HG03039 (cell line): ENCODE measurements around the gene TMEM69.
"Not testable (repeated sequence)": the region's sequence is repeated elsewhere in the genome, so short reads cannot be mapped to it uniquely, and the experiment has no call there.

Experiments used
- ATAC-seq: cut with Tn5 transposase; IDR thresholded peaks from one replicate; pipeline ENCODE4 v1.9.1; 2021; ENCODE audit warnings: mild to moderate bottlenecking, moderate library complexity; ENCODE audit not compliant: unreplicated experiment

TMEM69 gene, protein sequence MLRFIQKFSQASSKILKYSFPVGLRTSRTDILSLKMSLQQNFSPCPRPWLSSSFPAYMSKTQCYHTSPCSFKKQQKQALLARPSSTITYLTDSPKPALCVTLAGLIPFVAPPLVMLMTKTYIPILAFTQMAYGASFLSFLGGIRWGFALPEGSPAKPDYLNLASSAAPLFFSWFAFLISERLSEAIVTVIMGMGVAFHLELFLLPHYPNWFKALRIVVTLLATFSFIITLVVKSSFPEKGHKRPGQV

DNA sequence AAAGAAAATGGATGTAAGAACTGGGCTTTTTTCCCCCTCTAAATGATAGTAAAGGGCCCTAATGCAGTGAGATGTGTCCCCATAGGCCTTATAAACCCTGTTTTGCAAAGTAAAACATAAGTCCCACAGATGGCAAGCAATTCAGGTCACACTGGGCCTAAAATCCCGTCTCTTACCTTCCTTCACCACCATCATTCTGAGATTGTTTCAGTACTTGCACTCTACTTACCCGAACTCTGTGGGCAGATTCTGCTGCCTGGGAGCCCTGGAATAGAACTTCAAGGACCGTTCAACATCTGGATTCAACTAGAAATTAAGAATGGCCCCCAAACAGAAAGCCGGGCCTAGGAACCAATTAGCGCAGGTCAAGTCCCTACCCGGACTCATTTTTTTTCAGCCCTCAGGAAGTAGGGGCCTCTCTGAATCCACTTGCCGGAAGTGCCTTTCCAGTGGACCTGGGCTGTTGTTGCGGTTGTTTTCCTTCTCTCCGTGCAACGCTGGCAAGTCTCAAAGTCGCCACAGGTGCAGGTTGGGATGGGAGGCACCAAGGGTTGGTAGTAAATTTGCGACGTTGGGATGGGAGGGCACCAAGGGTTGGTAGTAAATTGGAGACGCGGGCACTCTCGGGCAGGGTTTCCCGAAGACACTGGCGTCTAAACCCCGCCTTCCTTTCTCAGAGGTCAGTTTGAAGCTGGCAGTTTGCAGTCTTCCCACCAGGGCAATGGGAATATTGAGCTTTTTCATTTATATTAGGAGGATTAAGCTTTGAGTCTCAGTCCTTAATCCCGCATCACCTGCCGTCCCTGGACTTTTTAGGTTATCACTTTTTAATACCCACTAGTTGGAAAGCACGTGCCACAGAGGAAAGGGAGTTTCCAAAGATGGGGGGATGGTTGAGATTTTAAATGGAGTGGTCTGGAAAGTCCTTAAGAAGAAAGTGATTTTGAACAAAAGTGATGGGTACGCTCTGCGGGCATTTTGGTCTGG, at the start of gene TMEM69:
TMEM69 (plus strand) TSS at position 428 of the 987 bp plus-strand sequence. CDS start 2,888 bp downstream, outside the sequence.
- ATAC-seq, result no peak

DNA sequence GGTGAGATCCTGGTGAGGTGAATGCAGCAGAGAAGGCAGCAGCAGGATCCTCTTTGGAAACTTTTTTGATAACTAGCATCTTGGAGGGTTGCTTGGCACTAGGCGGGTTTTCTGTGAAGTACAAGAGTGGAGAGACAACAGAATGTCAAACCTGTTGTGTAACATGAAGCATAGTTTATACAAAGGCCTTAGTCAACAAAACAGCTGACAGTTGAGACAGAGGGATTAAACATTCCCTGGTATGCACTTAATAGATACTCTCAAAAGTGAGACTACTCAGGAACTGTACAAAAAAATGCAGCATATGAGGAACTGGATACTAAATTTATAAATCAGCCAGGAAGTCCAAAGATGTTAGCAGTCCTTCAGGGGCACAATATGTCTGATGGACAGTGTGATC, 47.7 kb upstream of the TMEM69 start:
- no peak for ATAC-seq

DNA sequence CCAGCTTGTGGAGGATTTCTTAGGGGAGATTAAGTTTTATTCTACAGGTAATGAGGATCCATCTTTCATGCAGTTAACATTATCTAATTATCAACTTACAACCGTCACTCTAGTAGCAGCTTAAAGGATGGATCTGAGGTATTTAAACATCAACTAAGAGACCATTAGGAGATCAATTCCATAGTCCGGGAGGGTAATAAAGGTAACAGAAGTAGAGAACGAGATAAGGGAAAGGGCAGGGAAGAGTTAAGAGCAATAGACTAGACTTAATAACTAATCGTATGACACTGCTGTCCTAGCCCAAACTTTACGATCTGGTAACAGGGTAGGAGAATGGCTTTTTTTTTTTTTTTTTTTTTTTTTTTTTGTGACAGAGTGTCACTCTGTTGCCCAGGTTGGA, 44.7 kb upstream of the TMEM69 start:
- ATAC-seq, result no peak

DNA sequence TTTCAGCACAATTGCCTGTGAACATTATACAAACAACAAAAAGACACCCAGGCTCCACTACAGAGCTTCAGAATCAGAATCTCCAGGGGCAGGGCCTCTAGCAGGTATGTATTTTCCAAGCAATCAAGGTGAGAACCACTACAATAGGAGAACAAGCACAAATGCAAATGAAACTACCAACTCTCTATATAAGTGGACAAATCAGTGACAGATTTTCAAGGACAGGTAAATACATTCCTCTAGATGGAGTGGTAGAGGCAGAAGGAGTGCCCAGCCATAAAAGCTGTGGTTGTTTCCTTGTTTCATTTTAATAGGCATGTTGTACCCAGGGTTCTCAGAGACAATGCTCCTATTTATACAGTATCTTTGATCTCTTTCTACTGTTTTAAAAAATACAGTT, 44.0 kb upstream of the TMEM69 start:
- no peak for ATAC-seq

DNA sequence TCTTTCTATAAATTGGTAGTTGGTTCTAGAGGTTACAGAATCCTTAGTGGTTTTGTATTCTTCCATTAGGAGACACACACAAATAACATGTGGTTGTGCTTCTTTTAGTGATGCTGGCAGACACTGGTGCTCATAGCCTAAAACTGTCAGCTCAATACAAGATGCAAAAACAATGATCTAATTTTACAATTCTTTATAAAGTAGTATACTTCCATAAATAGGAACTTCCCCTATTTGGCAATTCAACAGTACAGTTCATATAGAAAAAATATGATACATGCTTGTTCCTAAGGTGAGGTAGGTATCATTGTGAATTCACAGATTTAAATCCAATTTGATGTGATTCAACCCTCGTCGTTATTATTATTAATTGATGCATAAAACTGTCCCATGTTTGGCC, 43.3 kb upstream of the TMEM69 start:
- ATAC-seq, result no peak

DNA sequence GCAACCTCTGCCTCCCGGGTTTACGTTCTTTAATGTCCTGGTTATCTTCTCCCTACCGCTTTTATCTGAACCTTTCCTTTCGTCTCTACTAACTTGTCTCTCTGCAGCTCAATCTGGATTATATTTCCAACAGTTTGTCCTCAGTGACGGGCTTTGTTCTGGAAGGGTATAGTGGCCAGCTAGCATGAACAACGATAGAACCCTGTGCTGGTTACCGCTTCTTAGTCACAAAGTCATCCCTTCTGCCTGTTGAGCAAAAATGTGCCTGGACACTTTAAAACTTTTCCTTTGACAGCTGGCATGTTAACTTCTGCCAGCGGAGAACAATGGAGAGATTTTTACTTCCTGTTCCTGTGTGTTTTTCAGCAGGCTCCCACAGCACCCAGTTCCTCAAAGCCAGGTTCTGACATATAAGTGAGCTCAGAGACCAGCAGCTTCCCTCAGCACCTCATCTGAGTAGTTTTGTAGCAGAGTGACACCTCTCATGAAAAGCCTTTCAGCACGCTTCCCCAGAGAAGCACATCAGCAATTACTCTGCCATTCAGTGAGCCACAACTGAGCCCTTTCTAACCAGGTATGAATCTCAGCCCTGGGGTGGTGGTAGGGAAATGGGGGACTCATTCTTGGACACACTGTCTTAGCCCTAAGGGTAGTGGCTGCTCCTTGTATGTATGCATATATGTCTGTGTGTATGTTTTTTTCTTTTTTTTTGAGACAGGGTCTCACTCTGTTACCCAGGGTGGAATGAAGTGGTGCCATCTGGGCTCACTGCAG, 40.5 kb upstream of the TMEM69 start:
- ATAC-seq, result no peak

DNA sequence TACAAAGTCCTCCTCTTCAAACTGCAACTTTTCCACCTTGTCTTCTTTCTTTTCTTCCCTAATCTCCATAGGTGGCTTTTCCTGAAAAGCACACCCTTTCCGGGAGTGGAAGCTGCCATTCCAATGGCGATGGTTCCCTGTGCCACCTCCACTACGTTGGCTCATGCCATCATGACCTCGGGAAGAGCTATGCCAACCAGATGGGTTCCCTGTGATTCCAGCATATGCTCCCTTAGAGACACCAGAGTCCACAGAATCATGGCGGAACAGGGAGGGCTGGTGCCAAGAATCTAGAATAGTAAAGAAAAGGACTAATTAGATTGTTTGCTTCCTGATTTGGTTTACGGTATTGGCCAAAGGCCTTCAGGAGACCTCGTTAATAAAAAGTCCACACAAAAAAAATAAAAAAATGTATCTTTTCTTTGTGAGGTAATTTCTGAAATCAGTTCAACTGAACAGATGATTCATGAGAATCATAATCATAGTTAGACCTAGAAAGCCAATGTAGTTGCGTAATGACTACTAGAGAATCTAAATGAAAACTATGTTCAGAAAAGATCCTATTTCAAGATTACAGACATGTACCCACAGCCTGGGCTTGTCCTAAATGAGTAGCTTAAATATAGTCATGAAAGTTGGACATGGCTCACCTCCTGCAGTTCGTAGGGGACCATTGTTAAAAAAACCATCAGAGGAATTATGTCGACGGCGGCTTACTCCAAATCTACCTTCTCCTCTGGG, 33.3 kb upstream of the TMEM69 start:
- no peak for ATAC-seq

DNA sequence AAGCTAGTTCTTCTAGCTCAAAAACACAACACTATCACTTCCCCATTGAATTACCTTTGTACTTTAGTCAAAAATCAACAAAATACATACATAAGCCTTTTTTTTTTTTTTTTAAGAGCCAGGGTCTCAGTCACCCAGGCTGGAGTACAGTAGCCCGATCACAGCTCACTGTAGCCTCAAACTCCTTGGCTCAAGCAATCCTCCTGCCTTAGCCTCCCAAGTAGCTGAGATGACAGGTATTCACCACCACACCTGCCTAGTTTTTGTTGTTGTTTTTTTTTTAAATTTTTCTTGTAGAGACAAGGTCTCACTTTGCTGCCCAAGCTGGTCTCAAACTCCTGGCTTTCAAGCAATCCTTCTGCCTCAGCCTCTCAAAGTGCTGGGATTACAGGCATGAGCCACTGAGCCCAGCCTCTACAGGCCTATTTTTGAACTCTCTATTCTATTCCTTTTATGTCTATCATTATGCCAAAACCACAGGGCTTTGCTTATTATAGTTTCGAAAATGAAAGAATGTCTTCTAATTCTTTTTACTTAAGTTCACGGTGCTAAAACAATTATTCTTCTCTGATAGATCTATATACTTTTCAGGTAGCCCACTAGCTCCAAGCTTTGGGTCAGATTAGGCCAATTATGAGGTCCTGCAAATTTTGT, 31.3 kb upstream of the TMEM69 start:
- ATAC-seq, result no peak

DNA sequence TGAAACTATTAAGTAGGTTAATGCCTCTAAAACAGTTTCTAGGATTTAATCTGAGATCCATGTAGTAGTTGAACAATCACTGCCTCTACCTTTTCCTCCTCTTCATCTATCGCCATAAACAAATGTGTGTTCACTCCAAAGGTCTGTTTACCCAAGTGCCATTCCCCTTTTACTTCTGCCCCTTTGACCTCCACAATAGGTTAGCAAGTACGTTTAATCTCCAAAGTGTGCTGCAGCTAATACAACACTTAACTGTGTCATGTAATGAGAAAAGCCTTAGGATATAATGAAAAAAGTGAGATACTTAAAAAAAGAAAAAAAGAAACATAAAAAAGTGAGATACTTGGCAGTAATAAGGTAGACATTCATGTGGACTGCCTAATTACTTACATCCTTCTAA, 29.8 kb upstream of the TMEM69 start:
- no peak for ATAC-seq

DNA sequence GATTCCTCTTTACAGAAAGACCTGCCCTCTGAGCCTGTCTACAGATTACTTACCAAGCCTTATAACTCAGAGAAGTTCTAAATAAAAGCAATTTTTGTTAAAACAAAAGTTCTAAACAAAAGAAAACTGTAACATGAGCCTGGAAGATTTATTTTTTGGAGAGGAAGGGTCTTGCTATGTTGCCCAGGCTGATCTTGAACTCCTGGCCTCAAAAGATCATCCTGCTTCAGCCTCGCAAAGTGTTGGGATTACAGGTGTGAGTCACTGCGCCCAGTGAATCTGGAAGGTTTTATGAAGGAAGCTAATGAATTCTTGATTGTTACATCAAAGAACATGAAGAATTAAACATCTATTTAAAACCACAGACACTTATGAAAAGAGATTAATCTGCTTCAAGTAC, 28.8 kb upstream of the TMEM69 start:
- ATAC-seq, result no peak

DNA sequence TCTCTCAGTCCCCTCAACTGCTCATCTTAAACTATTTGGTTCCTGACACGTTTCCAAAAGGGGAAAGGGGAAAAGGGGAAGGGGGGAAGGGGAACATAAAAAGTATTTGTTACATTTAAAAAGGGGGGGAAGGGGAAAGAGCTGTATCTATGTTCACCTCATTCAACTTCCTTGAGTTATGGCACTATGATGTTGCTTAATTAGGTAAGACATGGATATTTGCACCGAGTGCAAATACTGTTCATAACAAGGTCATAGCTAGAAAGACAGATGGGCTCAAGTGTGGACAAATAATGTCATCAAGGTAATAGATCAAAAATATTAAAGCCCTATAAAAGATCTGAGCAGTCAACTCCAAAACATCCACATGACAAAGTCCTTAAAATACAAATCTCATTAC, 27.6 kb upstream of the TMEM69 start:
- no peak for ATAC-seq

DNA sequence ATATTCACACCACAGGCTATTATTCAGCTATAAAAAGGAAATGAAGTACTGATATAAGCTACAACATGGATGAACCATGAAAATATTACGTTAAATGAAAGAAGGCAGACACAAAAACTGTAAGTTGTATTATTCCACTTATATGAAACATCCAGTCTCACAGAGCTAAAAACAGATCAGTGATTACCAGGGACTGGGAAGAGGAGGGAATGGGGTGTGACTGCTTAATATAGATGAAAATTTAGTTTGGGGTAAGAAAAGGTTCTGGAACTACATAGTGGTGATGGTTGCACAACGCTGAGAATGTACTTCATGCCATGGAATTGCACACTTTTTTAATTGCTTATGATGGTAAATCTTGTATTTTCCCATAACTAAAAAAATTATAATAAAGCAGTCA, 21.1 kb upstream of the TMEM69 start:
- no peak for ATAC-seq

DNA sequence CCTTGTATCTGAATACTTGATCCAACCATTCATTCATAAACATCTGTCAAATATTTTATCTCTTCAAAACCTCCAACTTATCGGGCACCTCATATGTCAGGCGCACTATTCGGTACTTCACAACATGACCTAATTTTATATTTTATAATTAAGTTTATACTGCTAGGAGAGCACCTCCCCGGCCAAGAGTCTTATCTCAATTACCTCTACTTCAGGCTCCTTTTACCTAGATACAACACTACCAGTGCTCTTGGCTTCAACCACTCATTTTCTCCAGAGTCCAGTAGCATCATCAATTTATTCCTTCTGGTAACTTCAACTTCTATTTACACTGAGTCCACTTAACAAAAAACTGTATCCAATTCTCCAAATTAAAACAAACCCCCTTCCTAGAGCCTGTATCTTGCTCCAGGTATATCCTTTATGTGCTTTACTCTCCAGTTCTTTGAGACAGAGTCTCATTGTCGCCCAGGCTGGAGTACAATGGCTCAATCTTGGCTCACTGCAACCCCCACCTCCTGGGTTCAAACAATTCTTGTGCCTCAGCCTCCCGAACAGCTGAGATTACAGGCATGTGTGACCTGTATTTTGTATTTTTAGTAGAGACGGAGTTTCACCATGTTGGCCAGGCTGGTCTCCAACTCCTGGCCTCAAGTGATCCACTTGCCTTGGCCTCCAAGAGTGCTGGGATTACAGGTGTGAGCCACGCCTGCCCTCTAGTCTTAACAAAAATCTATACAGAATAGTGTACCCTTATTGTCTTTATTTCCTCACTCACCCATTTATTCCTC, 20.5 kb upstream of the TMEM69 start:
- ATAC-seq, result no peak

DNA sequence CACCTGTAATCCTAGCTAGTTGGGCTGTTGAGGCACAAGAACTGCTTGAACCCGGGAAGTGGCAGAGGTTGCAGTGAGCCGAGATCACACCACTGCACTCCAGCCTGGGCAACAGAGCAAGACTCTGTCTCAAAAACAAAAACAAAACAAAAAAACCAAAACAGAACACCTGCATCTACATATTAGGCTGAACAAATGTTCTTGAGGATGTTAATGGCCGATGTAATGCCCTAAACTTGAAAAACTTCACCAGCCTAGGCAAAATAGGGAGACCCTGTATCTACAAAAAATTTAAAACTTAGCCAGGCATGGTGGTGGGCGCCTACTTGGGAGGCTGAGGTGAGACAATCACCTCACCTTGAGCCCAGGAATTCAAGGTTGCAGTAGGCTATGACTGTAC, 19.5 kb upstream of the TMEM69 start:
- ATAC-seq, result no peak

DNA sequence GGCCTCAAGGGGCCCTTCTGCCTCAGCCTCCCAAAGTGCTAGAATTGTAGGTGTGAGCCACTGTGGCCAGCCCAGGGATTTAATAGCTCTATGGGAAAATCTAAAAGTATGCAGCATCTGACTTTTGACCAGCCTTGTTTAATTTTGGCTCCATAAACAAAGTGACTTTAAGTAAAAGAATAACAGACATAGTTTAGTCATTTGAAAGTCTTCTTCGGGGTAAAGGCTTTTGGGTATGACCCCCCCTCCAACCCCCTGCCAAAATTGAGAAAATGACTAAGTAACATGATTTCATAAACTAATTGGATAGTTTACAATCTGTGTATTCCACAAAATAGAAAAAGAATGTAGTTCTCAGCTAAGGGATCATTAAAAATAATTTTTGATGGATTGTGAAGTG, 18.6 kb upstream of the TMEM69 start:
- no peak for ATAC-seq

DNA sequence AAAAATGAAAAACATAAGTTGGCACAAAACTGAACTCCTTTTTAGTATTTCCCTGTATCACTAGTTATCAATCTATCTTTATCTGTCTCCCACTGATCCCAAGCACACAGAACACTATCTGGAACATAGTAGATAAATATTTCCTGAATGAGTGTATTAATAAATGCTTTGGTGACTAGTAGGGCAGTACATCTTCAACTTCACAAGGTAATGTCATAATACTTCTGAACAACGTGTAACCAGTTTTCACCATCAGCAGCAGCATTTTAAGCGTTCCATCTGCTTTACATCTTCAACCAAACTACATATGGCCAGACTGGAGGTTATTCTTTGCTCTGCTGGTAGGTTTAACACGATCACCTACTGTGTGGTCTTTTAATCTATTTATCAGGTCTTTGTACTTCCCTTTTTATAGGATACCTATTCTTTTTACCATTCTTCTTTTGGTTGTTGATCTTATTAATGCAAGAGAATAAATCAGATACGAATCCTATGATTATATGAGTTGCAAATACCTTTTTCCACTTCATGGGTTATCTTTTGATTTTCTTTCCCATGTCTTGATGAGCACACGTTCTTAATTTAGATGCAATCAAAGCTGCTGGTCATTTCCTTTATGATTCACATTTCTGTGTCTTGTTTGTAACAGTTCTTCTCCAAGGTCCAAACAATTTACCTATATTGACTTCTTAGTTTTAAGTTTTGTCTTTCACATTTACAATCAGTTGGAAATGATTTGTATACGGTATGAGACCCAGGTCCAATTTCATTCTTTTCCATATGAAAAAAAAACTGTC, 17.9 kb upstream of the TMEM69 start:
- ATAC-seq, result no peak

DNA sequence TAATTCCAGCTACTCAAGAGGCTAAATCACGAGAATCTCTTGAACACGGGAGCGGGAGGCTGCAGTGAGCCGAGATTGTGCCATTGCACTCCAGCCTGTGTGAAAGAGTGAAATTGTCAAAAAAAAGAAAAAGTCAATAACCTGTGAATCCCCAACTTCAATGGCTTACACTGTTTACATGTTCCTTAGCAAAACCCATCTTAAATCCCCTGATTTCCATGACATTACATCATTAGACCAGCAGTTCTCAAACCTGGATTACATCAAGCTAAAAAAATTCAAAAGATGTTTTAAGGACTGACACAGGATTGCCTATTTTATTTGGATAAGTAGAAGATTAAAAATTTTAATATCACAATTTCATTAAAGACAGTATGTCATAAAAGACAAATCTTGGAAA, 14.0 kb upstream of the TMEM69 start:
- no peak for ATAC-seq

DNA sequence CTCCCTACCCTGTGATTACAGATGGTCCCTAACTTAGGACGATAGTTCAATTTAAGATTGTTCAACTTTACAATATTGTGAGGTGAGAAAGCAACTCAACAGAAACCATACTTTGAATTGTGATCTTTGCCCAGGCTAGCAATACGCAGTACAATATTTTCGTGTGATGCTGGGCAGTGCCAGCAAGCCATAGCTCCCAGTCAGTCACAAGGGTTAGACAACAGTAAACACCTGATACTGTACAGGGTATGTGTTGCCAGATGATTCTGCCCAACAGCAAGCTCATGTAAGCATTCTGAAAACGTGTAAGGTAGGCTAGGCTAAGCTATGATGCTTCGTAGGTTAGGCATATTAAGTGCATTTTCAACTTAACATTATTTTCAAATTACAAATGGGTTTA, 13.5 kb upstream of the TMEM69 start:
- ATAC-seq, result no peak

DNA sequence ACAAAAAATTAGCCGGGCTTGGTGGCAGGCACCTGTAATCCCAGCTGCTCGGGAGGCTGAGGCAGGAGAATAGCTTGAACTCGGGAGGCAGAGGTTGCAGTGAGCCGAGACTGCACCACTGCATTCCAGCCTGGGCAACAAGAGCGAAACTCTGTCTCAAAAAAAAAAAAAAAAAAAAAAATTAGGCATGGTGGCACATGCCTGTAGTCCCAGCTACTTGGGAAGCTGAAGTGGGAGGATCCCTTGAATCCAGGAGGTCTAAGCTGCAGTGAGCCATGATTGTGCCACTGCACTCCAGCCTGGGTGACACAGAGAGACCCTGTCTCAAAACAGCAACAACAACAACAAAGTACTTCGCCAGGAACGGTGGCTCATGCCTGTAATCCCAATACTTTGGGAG, 11.4 kb upstream of the TMEM69 start:
- not testable (repeated sequence) for ATAC-seq
